ENCODE results near the gene NMNAT2. TPM values are rescaled to one million over a fixed set of nuclear protein-coding genes. Genes with fewer than 3 reads are reported as not detected.

Gene NMNAT2
- polyA plus RNA-seq, 1 experiment, result 2.1 TPM

DNA sequence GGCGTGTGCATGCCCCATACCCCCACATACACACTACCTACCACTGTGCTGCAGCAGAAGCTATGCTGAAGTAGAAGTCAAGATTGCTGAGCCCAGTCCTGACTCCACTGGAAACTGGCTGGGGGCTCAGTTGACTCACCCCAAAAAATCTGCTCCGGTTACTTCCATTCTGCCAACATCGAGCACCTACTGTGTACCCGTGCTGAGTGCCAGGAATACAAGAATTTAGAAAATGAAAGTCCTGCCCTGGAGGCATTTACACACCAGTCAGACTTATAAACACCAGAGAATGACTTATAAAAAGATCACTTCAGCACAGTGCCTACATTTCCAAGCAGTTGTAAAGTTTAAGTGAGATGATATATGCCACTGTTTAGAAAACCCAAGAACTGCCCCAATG, 99.1 kb downstream of the NMNAT2 start:
- no peak for DNase-seq (ENCODE audit: low read depth)
- Histone ChIP-seq H3K36me3 (ENCODE audit: control insufficient read depth, insufficient read depth, low read length) (no peaks in the 10 kb centered on the region), H3K4me3 (ENCODE audit: low read depth, low read length) (no peak overlapping the region), H3K27me3 (ENCODE audit: control insufficient read depth, insufficient read depth, low read length) (no peaks in the 10 kb centered on the region)
- CTCF ChIA-PET, result interaction anchor here (0.6 to 4.4 kb wide), 23 partner anchors 9 to 363 kb away, joined by 3 to 36 read pairs (median 4); no protein-coding TSS in a partner anchor
- TF ChIP-seq, protein P1, sequence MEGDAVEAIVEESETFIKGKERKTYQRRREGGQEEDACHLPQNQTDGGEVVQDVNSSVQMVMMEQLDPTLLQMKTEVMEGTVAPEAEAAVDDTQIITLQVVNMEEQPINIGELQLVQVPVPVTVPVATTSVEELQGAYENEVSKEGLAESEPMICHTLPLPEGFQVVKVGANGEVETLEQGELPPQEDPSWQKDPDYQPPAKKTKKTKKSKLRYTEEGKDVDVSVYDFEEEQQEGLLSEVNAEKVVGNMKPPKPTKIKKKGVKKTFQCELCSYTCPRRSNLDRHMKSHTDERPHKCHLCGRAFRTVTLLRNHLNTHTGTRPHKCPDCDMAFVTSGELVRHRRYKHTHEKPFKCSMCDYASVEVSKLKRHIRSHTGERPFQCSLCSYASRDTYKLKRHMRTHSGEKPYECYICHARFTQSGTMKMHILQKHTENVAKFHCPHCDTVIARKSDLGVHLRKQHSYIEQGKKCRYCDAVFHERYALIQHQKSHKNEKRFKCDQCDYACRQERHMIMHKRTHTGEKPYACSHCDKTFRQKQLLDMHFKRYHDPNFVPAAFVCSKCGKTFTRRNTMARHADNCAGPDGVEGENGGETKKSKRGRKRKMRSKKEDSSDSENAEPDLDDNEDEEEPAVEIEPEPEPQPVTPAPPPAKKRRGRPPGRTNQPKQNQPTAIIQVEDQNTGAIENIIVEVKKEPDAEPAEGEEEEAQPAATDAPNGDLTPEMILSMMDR (IDR thresholded peaks at IDR 0.05; ENCODE audit: insufficient read depth, low read depth, low read length), result no peak
- POLR2A ChIA-PET, result no interaction called here

DNA sequence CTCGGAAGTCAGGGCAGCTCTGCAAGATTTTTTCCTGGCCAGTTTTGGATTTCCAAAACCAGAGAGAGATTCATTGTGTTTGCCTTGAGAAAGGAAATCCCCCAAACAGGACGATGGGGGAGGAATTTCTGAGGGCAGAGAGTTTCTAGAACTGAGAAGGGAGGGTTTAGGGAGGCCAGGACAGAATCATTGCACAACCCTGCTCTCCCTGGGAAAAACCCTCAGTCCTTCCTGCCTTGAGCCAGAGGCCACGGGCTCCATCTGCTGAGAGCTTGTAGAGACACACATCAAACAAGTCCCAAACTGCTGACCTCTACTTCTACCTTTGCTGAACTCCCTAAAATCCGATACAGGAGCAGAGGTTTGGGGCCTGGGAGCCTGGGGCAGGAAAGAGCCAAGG, 99.7 kb downstream of the NMNAT2 start:
- Histone ChIP-seq H3K36me3 (ENCODE audit: control insufficient read depth, insufficient read depth, low read length) (no peaks in the 10 kb centered on the region), H3K27me3 (ENCODE audit: control insufficient read depth, insufficient read depth, low read length) (no peaks in the 10 kb centered on the region), H3K4me3 (ENCODE audit: low read depth, low read length) (no peak overlapping the region)
- ChIA-PET POLR2A (no interaction called here), CTCF (interaction anchor here (0.6 to 4.4 kb wide), 28 partner anchors 8 to 721 kb away, joined by 3 to 36 read pairs (median 4); no protein-coding TSS in a partner anchor)
- DNase-seq (ENCODE audit: low read depth), result peak; percentile 58
- TF ChIP-seq, protein P1 (IDR thresholded peaks at IDR 0.05; ENCODE audit: insufficient read depth, low read depth, low read length), result peak; percentile 87

DNA sequence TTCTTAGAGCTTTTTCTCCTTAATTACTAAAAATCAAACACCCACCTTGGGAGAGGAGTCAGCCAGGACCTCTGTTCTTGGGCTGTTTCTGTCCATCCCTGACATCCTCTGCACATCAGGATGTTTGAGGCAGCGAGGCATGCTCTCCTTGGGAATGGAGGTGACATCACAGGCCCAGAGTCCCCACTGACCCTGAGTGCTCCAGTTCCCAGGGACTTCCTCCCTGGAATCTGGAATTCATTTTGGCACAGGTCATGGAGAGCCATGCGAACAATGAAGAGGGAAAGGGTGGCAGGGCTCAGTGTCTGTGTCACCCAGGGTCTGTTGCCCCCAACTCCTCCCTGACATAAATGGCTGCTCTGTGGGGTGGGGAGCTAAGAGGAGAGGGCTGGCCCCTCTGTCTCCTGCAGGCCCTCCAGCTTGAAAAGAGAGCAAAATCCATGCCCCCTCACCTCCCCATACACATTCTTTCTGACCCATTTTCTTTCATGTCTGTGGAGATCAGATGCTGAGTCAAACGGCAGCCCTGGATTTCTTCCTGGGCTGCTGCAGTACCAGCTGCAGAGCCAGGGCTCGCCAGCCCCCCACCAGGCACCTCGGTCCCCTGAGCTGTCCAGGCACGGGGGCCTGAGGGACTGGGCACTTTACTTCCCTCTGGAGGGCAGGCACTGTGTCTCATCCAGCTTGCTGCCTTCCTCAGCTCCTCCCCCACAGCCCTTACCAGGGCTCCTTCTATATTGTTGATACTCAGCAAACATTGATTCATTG, 102.0 kb downstream of the NMNAT2 start:
- POLR2A ChIA-PET, result no interaction called here
- CTCF ChIA-PET, result interaction anchor here (0.6 to 5.1 kb wide), 4 partner anchors 11 to 473 kb away, joined by 3 to 33 read pairs (median 16); no protein-coding TSS in a partner anchor
- DNase-seq (ENCODE audit: low read depth), result no peak
- TF ChIP-seq, protein P1 (IDR thresholded peaks at IDR 0.05; ENCODE audit: insufficient read depth, low read depth, low read length), result no peak
- Histone ChIP-seq H3K27me3 (ENCODE audit: control insufficient read depth, insufficient read depth, low read length) (no peaks in the 10 kb centered on the region), H3K4me3 (ENCODE audit: low read depth, low read length) (no peak overlapping the region), H3K36me3 (ENCODE audit: control insufficient read depth, insufficient read depth, low read length) (no peaks in the 10 kb centered on the region)

DNA sequence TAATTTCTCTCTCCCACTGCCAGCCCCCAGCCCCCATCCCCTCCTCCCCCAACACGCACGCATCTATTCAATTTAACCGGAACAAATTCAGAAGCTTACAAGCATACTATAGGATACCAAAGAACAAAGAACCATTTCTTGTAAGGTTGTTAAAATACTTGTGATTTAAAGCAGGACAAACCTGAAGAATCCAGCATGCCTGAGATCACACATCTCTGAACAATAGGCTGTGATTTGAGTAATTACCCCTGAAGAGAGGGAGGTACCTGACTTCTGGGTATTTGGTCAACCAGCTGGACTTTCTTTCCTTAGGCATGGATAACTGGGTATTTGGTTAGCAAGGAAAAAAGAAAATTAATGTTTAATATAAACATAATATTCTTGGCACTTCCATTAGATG, 105.1 kb downstream of the NMNAT2 start:
- TF ChIP-seq, protein P1 (IDR thresholded peaks at IDR 0.05; ENCODE audit: insufficient read depth, low read depth, low read length), result no peak
- ChIA-PET CTCF (interaction anchor here (1.4 to 5.1 kb wide), 2 partner anchors 8 to 31 kb away, joined by 5 to 20 read pairs; no protein-coding TSS in a partner anchor), POLR2A (no interaction called here)
- Histone ChIP-seq H3K4me3 (ENCODE audit: low read depth, low read length) (no peak overlapping the region), H3K27me3 (ENCODE audit: control insufficient read depth, insufficient read depth, low read length) (no peaks in the 10 kb centered on the region), H3K36me3 (ENCODE audit: control insufficient read depth, insufficient read depth, low read length) (no peaks in the 10 kb centered on the region)
- DNase-seq (ENCODE audit: low read depth), result no peak

DNA sequence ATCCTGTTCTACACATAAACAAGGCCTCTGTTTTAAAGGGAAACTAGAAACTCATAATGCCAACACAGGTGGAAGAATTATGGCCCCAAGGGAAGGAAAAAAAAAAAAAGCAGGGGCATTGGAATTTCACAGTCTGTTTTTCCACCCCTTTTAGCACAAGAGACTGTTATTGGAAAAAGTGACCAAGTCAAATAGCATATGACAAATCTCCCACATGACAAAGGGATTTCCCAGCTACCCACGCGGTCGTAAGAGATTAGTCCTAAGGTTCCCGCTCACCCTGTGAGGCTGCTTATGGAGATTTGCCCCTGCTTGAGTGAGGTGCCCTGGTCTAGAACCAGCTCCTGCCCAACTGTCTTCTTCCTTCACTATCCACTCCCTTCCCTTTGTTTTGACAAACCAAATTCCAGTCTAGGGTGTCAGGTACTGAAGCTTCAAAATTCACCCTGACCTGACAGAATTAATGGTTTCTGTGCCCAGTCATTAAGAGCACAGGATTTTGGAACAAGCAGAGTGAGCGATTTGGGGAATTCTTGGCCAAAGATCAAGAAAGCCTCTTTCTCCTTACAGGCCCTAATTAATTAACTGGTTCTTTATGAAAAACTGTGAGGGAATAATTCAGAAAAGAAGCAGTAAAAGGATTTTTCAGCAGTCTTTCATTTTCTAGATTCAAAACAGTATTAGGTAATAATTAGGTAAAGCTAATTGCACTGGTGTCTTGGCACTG, 107.3 kb downstream of the NMNAT2 start:
- CTCF ChIA-PET, result interaction anchor here (0.7 to 1.0 kb wide), 3 partner anchors 8 to 353 kb away, joined by 3 to 4 read pairs (median 3); no protein-coding TSS in a partner anchor
- Histone ChIP-seq H3K27me3 (ENCODE audit: control insufficient read depth, insufficient read depth, low read length) (no peaks in the 10 kb centered on the region), H3K36me3 (ENCODE audit: control insufficient read depth, insufficient read depth, low read length) (no peaks in the 10 kb centered on the region), H3K4me3 (ENCODE audit: low read depth, low read length) (no peak overlapping the region)
- no peak for DNase-seq (ENCODE audit: low read depth)
- TF ChIP-seq, protein P1 (IDR thresholded peaks at IDR 0.05; ENCODE audit: insufficient read depth, low read depth, low read length), result no peak
- POLR2A ChIA-PET, result no interaction called here
